Astrocyte of the cerebellum (primary cell): ENCODE data around the gene MNAT1.

Experiments
- DNase-seq: peaks from one replicate; pipeline ENCODE4 v3.0.0-alpha.2; 2011; ENCODE audit warnings: low read depth
- H3K4me3 ChIP-seq: 2 replicates; pipeline ENCODE4 v1.5.1; 2011; ENCODE audit warnings: mild to moderate bottlenecking, low read depth, low read length, moderate library complexity
- CTCF ChIP-seq: IDR thresholded peaks from 2 replicates; pipeline ENCODE4 v1.5.1; 2012; ENCODE audit warnings: low read length, low read depth, moderate library complexity, mild to moderate bottlenecking; ENCODE audit errors: missing control alignments
- in situ Hi-C: cut with HindIII; loops from 2 replicates; pipeline ENCODE4 v1.10.0; 2017; ENCODE audit warnings: low sequenced_read_pairs

The MNAT1 gene

GRCh38 chr14:60862283-60862682, 127.7 kb downstream of the MNAT1 start:
- DNase-seq: no peak
- no peak for TF ChIP-seq CTCF
- H3K4me3 ChIP-seq: no peak overlapping the region
- in situ Hi-C loops: no loop called here

GRCh38 chr14:60863249-60863648, 128.7 kb downstream of the MNAT1 start:
- DNase-seq: no peak
- H3K4me3 ChIP-seq: no peak overlapping the region
- in situ Hi-C loops: no loop called here
- TF ChIP-seq CTCF: no peak

- no peak overlapping the region for H3K4me3 ChIP-seq
- in situ Hi-C loops: no loop called here
- TF ChIP-seq CTCF: no peak
- no peak for DNase-seq
These were observed 131.0 kb downstream of the MNAT1 start for GRCh38 chr14:60865378-60866127.

GRCh38 chr14:60867503-60868172, 133.1 kb downstream of the MNAT1 start:
- DNase-seq: no peak
- H3K4me3 ChIP-seq: no peak overlapping the region
- in situ Hi-C loops: no loop called here
- no peak for TF ChIP-seq CTCF

- TF ChIP-seq CTCF: no peak
- in situ Hi-C loops: no loop called here
- DNase-seq: no peak
- H3K4me3 ChIP-seq: no peak overlapping the region
These were observed 143.6 kb downstream of the MNAT1 start for GRCh38 chr14:60878121-60878520.

- TF ChIP-seq CTCF: no peak
- DNase-seq: peak; percentile 22
- no peak overlapping the region for H3K4me3 ChIP-seq
- in situ Hi-C loops: no loop called here
These were observed 144.0 kb downstream of the MNAT1 start for GRCh38 chr14:60878536-60878935.
